ENCODE data around the gene ITIH3.

GRCh38 chr3:52791928-52792327, 2.7 kb upstream of the ITIH3 start:
- TF ChIP-seq EP300 (IDR thresholded peaks at IDR 0.05) = no peak
- TF ChIP-seq CTCF (IDR thresholded peaks at IDR 0.05) = no peak

All from esophagus muscularis mucosa (tissue), 3 donors.